Effector CD8-positive, alpha-beta T cell (primary cell): Measurements from ENCODE around the gene KATNBL1.
A peak's percentile ranks its signal among the peaks of the same experiment; 100 is the strongest.

ENCODE experiments used
- DNase-seq: peaks from one replicate; lab custom pipeline; 2025; lab: John Stamatoyannopoulos, UW
- total RNA-seq, 4 experiments: gene quantifications; one replicate each; lab custom pipeline; 2026; lab: John Stamatoyannopoulos, UW

KATNBL1 gene
- total RNA-seq: 28.2 to 32.2 (median 29.3) reads per million in 4 experiments

- peak; percentile 95 for DNase-seq
Observed at GRCh38 chr15:34209421-34210282, at the start of gene KATNBL1. Gene KATNBL1 (minus strand): TSS chr15:34210096. CDS start chr15:34163676, 46,420 bp downstream.

- no peak for DNase-seq
Observed at GRCh38 chr15:34259566-34259965, 49.7 kb upstream of the KATNBL1 start.

GRCh38 chr15:34258151-34258550 is 48.3 kb upstream of the KATNBL1 start:
- DNase-seq: no peak

- no peak for DNase-seq
Observed at GRCh38 chr15:34252545-34252944, 42.6 kb upstream of the KATNBL1 start.

GRCh38 chr15:34248190-34248589 is 38.3 kb upstream of the KATNBL1 start:
- no peak for DNase-seq

- DNase-seq: no peak
Observed at GRCh38 chr15:34246276-34246976, 36.5 kb upstream of the KATNBL1 start.

- no peak for DNase-seq
Observed at GRCh38 chr15:34243226-34243625, 33.3 kb upstream of the KATNBL1 start.

GRCh38 chr15:34242331-34242710 is 32.4 kb upstream of the KATNBL1 start:
- no peak for DNase-seq

- no peak for DNase-seq
Observed at GRCh38 chr15:34241376-34242330, 31.8 kb upstream of the KATNBL1 start.

- no peak for DNase-seq
Observed at GRCh38 chr15:34240537-34240936, 30.6 kb upstream of the KATNBL1 start.

- no peak for DNase-seq
Observed at GRCh38 chr15:34239151-34239808, 29.4 kb upstream of the KATNBL1 start.

GRCh38 chr15:34233614-34234013 is 23.7 kb upstream of the KATNBL1 start:
- no peak for DNase-seq

GRCh38 chr15:34223904-34224596 is 14.2 kb upstream of the KATNBL1 start:
- no peak for DNase-seq

GRCh38 chr15:34217587-34218225 is 7.8 kb upstream of the KATNBL1 start:
- DNase-seq: no peak

- no peak for DNase-seq
Observed at GRCh38 chr15:34216527-34217270, 6.8 kb upstream of the KATNBL1 start.

GRCh38 chr15:34214135-34214534 is 4.2 kb upstream of the KATNBL1 start:
- no peak for DNase-seq

- DNase-seq: no peak
Observed at GRCh38 chr15:34213690-34214089, 3.8 kb upstream of the KATNBL1 start.

- no peak for DNase-seq
Observed at GRCh38 chr15:34206011-34206410, 3.9 kb downstream of the KATNBL1 start.

- no peak for DNase-seq
Observed at GRCh38 chr15:34203936-34204335, 6.0 kb downstream of the KATNBL1 start.

- no peak for DNase-seq
Observed at GRCh38 chr15:34203305-34203704, 6.6 kb downstream of the KATNBL1 start.
